Loucy (cell line): ENCODE results near the gene NFAT5.

Source experiments
- EZH2phosphoT487 ChIP-seq: fragments of 200-600 bp; IDR thresholded peaks from 2 replicates; pipeline ENCODE4 v1.6.1; 2018; ENCODE audit warnings: antibody characterized with exemption, mild to moderate bottlenecking, moderate library complexity, borderline replicate concordance
- TF ChIP-seq, protein P1 (sequence below): fragments of 200-600 bp; sonication (generic); conservative IDR thresholded peaks from 2 replicates; pipeline ENCODE4 v1.5.1; 2014; ENCODE audit warnings: mild to moderate bottlenecking, antibody characterized with exemption, low read length

DNA sequence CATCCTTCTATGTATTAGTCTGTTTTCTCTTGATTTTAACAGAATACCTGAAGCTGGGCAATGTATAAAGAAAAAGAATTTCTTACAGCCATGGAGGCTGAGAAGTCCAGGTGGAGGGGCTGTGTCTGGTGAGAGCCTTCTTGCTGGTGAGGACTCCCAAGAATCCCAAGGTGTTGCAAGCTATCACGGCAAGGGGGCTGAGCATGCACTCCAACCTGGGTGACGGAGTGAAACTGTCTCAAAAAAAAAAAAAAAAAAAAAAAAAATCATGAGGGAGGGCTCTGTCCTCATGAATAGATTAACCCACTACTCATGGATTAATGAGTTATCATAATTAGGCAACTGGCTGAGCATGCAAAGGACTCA is 141.2 kb downstream of the NFAT5 start:
- TF ChIP-seq, protein P1, sequence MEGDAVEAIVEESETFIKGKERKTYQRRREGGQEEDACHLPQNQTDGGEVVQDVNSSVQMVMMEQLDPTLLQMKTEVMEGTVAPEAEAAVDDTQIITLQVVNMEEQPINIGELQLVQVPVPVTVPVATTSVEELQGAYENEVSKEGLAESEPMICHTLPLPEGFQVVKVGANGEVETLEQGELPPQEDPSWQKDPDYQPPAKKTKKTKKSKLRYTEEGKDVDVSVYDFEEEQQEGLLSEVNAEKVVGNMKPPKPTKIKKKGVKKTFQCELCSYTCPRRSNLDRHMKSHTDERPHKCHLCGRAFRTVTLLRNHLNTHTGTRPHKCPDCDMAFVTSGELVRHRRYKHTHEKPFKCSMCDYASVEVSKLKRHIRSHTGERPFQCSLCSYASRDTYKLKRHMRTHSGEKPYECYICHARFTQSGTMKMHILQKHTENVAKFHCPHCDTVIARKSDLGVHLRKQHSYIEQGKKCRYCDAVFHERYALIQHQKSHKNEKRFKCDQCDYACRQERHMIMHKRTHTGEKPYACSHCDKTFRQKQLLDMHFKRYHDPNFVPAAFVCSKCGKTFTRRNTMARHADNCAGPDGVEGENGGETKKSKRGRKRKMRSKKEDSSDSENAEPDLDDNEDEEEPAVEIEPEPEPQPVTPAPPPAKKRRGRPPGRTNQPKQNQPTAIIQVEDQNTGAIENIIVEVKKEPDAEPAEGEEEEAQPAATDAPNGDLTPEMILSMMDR = no peak
- no peak for TF ChIP-seq EZH2phosphoT487
